IMR-90 (cell line): ENCODE measurements around the gene RPS27A.

Experiments
- BHLHE40 ChIP-seq: fragments of 150-350 bp; IDR thresholded peaks from 2 replicates; pipeline ENCODE4 v1.6.1; 2016; ENCODE audit warnings: mild to moderate bottlenecking, low read depth, low read length
- CEBPB ChIP-seq: IDR thresholded peaks from 2 replicates; pipeline ENCODE4 v1.6.1; 2012; ENCODE audit warnings: low read depth, low read length, improper control_type of control experiment
- CHD1 ChIP-seq: IDR thresholded peaks from 2 replicates; pipeline ENCODE4 v1.6.1; 2012; ENCODE audit warnings: low read depth, low read length, improper control_type of control experiment
- CTCF ChIP-seq: conservative IDR thresholded peaks from 2 replicates; pipeline ENCODE4 v1.5.1; 2012; ENCODE audit warnings: mild to moderate bottlenecking, low read depth, low read length, improper control_type of control experiment
- ELK1 ChIP-seq: fragments of 150-350 bp; IDR thresholded peaks from 2 replicates; pipeline ENCODE4 v1.6.1; 2016; ENCODE audit warnings: low read depth, mild to moderate bottlenecking, low read length, moderate library complexity, borderline replicate concordance
- MXI1 ChIP-seq: IDR thresholded peaks from 2 replicates; pipeline ENCODE4 v1.6.1; 2012; ENCODE audit warnings: low read depth, mild to moderate bottlenecking, low read length, moderate library complexity, borderline replicate concordance
- NFE2L2 ChIP-seq: fragments of 150-350 bp; IDR thresholded peaks from 2 replicates; pipeline ENCODE4 v1.6.1; 2016; ENCODE audit warnings: low read depth, mild to moderate bottlenecking, low read length
- POLR2A ChIP-seq: IDR thresholded peaks from 2 replicates; pipeline ENCODE4 v1.6.1; 2012; ENCODE audit warnings: mild to moderate bottlenecking, low read depth, low read length
- RAD21 ChIP-seq: IDR thresholded peaks from 2 replicates; pipeline ENCODE4 v1.6.1; 2012; ENCODE audit warnings: low read length, improper control_type of control experiment
- RCOR1 ChIP-seq: IDR thresholded peaks from 2 replicates; pipeline ENCODE4 v1.6.1; 2012; ENCODE audit warnings: mild to moderate bottlenecking, low read length, improper control_type of control experiment; ENCODE audit not compliant: insufficient replicate concordance
- SMC3 ChIP-seq: fragments of 150-350 bp; IDR thresholded peaks from 2 replicates; pipeline ENCODE4 v1.6.1; 2016; ENCODE audit warnings: low read depth, mild to moderate bottlenecking, antibody characterized with exemption, low read length, moderate library complexity
- USF2 ChIP-seq: fragments of 150-350 bp; IDR thresholded peaks from 2 replicates; pipeline ENCODE4 v1.6.1; 2017; ENCODE audit warnings: mild to moderate bottlenecking, antibody characterized with exemption, low read length, low read depth

GRCh38 chr2:55232863-55233657 is 572 bp downstream of the RPS27A start:
- 0 out of 2 replicates have a peak, but pooled peaks have one; percentile 40 for TF ChIP-seq CHD1
- TF ChIP-seq USF2: no peak
- TF ChIP-seq CTCF: no peak
- no peak for TF ChIP-seq NFE2L2
- TF ChIP-seq POLR2A: no peak
- no peak for TF ChIP-seq ELK1
- no peak for TF ChIP-seq RAD21
- TF ChIP-seq MXI1: peak; percentile 95
- no peak for TF ChIP-seq CEBPB
- TF ChIP-seq SMC3: no peak
- no peak for TF ChIP-seq RCOR1
- TF ChIP-seq BHLHE40: 0 out of 2 replicates have a peak, but pooled peaks have one; percentile 26
